Measurements from ENCODE around the gene KIF26A.
"Not testable (repeated sequence)": the region's sequence is repeated elsewhere in the genome, so short reads cannot be mapped to it uniquely, and the experiment has no call there.

KIF26A gene

DNA sequence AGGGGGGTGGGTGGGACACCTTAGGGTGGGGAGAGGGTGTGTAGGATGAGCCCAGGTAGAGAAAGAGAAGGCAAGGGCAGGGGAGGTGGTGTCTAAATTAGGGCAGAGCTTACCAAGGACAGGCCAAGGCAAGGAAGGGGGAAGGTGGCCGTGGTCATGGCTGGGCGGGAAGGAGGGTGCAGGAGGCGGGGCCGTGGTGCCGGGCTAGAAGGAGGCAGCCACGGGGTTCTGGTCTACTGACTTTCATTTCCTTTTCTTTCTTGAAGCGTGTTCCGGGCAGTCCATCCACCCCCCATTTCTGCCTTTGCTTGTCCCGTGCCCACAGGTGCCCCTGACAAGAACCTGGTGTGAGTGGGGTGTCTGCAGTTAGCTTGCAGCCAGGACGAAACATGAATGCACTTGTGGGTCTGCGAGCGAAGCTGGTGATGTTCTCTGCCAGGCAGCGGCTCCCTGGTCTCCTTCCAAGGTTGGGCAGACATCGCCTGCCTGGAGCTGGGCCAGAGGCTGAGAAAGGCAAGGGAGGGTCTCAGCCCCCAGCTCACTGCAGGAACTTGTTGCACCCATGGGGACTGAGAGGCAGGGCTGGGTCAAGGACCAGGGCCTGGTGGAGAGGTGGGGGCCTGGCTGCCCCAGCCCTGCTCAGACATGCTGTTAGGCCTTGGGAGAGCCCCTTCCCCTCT lies 58.2 kb downstream of the KIF26A start:
- no peak for DNase-seq

DNA sequence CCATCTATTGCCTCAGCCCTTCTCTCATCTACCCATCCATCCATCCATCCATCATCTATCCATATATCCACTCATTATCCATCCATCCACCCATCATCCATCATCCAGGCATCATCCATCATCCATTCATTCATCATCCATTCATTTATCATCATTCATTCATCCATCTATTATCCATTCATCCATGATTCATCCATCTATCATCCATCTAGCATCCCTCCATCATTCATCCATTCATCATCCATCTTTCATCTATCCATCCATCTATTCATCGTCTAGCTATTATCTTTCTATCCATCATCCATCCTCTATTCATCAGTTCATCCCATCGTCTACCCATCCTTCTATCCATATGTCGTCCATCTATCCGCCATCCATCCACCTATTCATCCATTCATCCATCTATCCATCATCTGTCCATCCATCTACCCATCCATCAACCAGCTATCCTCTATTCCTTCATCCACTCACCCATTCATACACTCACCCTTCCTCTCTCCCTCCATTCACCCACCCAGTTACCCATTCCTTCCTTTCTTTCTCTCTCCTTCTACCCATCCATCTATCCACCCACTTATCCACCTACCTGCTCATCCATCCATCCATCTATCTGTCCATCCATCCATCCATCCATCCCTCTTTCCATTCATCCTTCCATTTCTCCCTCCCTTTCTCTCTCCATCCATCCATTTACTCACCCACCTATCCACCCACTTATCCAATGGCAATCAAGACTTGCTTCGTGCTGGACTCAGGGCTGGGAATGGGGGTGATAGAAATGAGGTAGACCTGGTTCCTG lies 59.3 kb downstream of the KIF26A start:
- DNase-seq, result no peak

DNA sequence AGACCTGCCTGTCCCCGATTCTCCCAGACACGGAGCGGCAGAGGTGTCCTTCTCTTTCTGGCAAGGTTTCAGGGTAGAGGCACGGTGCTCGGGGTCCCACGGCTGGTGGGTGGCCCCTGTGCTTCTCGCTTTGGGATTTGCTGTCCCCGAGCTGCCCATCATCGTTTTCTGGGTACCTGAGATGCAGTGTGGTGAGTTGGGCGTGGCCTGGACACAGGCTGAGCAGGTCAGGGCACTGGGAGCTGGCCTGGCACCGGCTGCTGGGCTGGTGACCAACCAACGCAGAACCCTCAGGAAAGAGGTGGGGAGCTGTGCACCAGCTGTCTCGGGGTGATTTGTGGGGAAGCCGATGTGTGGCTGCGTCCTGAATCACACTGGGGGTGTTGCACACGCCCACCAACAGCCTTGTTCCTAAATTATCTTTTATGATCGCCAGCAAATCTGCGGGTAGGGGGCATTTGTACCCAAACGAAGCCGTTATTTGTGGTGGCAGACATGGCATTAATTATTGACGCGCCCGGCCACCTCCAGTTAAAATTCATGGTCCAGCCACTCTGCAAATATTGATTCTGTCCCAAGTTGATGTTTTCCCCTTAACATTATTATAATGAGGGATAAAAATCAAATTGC lies 61.0 kb downstream of the KIF26A start:
- DNase-seq, result no peak

DNA sequence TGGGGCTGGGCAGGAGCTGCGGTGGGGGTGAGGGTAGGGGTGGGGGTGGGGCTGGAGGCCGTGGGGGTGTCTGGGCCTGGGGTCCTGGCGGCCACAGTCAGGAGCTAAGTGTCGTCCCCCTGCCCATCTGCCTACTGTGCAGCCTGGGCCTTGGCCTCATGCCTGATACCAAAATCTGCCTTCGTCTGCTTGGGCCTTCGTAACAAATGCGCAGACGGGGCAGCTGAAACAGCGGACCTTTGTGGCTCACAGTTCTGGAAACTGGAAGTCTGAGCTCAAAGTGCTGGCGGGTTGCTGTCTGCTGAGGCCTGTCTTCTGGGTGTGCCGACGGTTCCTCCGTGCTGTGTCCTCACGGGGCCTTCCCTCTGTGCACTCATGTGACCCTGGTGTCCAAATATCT lies 61.7 kb downstream of the KIF26A start:
- no peak for DNase-seq

DNA sequence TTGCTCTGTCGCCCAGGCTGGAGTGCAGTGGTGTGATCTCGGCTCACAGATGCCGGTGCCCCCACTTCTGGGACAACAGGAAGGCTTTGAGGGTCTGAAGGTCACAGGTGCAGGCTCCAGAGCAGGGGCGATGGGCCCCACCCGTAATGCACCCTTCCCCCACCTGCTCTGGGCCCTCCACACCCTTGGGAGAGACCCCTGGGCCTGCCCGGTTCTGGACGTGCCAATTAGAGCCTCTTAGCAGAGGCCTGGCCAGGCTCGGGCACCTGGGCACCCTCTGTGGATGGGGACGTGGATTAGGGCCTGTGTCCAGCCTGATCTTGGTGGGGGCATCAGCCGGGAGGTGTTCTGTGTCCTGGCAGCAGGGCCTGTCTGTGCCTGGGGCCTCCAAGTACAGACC lies 62.2 kb downstream of the KIF26A start:
- no peak for DNase-seq

DNA sequence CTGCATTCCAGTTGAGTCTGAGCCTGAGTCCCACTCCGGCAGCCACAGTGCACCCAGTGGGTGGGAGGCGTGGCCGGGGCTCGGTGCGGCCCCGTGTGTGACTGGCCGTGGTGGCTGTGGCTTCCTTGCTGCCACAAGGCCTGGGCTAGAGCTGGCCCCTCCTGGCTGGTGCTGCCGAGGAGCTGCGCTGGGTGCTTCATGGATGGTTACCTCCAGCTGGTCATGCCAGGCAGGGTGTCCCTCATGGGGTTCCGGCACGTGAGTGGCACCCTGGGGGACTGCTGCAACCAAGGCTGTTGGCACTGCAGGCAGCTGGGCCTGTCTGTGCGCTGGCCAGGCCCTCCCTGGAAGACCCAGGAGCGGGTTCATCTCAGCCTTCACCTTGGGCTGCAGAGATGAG lies 62.7 kb downstream of the KIF26A start:
- DNase-seq, result no peak

DNA sequence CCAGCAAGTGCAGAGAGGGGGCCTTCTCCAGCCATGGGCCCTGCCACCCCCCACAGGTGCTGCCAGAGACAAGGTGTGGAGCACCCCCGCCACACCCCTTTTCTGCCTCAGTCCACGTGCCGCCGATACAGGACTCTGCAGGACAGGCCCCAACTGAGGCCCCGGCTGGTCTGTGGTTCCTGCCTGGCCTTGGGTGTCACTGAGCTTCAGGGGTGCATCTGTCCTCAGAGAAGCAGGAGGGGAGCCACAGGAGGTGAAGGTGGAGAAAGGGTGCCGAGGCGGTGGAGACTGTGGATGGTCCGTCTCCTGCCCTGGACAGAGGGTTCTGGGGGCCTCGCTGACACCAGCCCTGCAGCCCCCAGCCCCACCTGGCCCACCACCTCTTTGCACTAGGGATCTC lies 63.1 kb downstream of the KIF26A start:
- no peak for DNase-seq

DNA sequence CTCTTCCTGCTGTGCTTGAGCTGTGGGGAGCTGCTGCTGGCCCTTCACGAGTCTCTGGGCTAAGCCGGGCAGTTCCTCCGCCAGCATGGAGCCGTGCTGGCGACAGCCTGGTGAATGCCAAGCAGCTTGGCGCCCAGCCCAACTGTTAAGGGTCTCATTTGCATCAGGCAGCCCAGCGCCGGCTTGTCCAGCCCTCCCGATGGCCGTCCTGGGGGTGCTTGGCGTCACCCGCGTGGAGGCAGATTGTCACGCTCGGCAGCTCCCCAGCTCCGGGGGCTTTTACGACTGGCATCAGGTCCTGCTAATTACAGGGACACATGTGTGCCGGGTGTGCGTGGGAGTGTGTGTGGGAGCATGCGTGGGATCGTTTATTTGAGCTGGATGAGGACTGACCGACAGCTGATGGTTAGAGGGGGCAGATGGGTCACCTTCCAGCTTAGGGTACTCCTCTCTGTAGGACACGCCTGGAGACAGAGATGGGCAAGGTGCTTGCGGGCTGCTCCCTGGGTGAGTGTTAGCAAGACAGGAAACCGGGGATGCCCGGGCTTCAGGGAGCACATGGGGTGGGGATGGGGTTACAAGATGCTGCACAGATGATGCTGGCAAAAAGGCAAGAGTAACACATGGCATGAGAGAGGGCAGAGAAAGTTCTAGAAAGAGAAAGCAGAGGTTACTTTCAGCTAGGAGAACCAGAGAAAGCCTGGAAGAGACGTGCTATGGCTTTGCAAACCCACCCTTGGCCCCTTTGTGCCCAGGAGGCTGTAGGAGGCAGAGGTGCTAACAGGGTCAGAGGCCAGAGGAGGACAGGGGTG lies 64.1 kb downstream of the KIF26A start:
- no peak for DNase-seq

DNA sequence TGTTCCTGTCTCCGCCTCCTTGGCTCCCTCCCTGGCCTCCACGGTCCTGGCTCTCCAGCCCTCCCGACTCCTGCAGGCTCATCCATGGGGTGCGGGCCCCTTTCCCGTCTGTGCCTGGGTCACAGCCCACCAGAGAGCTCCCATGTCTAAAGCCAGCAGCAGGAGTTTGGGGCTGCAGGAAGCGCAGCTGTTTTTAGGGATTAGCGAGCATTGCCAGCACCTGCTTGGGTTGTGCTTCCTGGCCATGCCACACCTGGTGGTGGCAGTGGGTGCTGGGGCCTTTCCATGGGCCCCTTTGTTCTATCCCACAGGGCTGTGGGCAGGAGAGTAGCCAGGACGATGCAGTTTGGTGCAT lies 64.7 kb downstream of the KIF26A start:
- DNase-seq, result no peak

DNA sequence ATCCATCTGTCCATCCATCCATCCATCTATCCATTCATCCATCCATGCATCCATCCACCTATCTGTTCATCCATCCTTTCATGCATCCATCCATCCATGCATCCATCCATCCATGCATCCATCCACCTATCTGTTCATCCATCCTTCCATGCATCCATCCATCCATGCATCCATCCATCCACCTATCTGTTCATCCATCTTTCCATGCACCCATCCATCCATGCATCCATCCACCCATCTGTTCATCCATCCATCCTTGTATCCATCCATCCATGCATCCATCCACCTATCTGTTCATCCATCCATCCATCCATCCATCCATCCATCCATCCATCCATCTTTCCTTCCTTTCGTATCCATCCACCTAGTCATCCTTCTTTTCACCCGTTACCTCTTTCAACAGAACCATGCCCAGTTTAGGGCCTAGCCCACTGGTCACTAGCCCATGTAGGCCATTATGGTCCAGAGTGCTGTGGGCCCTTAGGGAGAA lies 66.3 kb downstream of the KIF26A start:
- no peak for DNase-seq

DNA sequence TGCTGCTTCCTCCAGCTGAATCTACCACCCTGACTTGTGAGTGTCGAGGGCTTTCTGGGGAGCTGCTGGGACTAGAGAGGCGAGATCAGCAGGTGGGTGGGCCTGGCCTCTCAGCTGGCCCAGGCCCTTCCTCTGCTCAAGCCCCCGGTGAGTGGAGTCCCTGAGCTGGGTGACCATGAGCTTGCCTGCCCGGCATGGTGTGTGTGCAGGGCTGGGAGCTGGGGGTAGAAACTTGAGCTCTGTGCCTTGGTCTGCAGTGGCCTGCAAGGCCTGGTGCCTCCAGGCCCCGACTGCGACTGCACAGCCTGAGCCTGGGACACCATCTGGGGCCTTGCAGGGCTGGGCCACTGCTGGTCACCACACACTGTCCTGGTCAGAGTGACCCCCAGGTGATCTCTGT lies 67.4 kb downstream of the KIF26A start:
- DNase-seq, result no peak

DNA sequence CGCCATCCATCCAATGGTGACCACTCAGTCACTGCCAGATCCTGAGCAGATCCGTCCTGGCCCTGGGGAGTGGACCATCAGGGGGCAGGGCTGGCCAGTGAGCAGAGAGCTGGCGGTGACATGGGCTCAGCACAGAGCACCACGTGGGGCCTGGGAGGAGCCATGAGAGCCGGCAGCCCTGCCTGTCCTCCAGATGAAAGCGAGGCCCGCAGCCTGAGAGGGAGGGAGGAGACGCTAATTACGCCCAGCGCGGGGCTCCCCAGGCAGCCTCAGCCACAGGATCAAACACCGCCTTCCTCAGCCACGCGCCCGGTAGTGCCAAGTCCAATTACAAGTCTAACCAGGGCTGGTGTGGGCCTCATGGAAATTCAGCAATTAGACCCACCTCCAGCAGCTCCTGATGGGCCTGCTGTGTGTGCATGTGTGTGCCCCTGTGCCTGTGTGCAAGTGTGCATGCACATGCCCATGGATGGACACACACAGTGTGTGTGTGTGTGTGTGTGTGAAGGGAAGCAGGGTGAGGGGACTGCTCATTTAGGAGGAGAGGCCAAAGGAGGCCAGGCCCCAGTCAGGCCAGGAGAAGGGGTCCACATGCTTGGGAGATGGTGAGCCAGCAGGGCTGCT lies 68.0 kb downstream of the KIF26A start:
- DNase-seq, result no peak

DNA sequence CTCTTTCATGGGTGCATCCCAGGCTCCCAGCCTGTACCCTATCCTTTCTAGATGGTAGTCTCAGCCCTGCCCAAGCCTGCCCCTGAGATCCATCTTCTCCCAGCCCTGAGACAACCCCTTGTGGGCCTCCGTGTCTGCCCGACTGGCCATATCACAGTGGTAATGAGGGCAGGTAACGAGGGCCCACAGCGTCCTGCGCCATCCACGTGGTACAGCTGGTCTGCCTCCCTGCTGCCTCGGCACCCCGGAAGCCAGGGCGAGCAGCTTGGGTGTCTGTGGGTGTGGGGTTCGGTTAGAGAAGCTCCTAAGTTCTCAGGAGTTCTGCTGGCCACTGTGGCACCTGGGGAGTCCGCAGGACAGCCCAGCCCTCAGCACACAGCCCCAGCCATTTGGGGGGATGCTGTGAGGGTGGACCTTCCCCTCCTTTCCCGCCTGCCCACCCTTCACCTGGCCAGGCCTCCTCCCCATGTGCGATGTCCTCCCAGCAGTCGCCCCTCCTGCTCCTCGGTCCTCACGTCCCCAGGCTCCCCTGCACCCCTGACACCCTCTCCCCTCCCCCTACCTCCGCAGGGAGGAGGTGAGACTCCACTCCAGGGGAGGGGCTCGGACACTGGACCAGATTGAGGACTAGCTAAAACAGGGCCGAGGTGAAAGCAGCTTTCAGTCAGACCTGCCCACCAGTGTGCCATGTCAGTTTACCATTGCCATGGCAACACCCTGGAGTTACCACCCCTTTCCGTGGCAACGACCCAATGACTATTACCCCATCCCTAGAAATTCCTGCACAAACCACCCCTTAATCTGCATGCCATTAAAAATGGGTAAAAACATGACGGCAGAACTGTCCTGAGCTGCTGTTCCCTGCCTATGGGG lies 69.0 kb downstream of the KIF26A start:
- DNase-seq, result no peak

DNA sequence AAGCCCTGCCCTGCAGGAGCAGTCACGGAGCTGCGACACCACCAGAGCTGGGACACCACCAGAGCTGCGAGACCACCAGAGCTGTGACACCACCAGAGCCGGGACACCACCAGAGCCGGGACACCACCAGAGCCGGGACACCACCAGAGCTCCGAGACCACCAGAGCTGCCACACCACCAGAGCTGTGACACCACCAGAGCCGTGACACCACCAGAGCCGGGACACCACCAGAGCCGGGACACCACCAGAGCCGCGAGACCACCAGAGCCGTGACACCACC lies 69.6 kb downstream of the KIF26A start:
- DNase-seq, result not testable (repeated sequence)

DNA sequence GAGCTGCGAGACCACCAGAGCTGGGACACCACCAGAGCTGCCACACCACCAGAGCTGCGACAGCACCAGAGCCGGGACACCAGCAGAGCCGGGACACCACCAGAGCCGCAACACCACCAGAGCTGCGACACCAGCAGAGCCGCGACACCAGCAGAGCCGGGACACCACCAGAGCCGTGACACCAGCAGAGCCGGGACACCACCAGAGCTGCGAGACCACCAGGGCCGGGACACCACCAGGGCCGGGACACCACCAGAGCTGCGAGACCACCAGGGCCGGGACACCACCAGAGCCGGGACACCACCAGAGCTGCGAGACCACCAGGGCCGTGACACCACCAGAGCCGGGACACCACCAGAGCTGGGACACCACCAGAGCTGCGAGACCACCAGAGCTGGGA lies 69.9 kb downstream of the KIF26A start:
- not testable (repeated sequence) for DNase-seq

DNA sequence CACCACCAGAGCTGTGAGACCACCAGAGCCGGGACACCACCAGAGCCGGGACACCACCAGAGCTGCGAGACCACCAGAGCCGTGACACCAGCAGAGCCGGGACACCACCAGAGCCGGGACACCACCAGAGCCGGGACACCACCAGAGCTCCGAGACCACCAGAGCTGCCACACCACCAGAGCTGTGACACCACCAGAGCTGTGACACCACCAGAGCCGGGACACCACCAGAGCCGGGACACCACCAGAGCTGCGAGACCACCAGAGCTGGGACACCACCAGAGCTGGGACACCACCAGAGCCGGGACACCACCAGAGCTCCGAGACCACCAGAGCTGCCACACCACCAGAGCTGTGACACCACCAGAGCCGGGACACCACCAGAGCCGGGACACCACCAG lies 70.7 kb downstream of the KIF26A start:
- DNase-seq, result not testable (repeated sequence)

DNA sequence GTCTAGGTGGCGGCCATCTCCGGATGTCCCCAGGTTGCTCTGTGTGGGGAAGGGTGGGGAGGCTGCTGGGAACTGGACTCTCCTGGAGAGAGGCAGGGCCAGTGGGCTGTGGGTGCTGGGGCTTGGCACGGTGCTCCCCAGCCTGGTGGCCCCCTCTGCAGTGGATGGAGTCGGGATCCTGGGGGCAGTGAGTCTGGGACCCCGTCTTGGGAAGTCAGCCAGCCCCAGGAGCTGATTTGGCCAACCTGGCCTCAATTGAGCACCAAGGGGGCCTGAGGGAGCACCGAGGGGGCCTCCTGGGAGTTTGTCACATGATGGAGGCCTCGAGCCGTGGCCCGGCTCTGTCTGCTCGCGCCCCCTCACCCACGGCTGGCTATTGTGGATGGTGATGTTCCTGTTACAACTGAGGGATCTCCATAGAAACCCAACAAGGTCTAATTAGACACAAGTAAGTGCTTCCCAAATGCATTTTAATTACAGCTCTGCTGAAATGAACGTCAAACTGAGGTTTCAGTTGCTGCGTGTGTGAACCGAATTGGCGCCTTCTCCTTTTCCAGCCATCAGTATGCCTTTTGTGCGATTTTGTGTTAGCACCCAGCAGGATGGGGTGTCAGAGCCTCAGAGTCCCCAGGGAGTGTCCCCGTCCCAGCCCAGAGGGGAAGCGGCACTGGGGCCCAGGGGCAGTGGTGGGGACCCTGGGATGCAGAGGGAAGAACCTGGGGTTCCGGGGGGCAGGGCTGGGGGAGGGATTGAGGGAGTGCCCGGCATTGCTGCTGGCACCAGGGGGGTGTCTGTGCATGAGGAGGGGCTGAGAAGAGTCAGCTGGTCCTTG lies 71.8 kb downstream of the KIF26A start:
- no peak for DNase-seq

DNA sequence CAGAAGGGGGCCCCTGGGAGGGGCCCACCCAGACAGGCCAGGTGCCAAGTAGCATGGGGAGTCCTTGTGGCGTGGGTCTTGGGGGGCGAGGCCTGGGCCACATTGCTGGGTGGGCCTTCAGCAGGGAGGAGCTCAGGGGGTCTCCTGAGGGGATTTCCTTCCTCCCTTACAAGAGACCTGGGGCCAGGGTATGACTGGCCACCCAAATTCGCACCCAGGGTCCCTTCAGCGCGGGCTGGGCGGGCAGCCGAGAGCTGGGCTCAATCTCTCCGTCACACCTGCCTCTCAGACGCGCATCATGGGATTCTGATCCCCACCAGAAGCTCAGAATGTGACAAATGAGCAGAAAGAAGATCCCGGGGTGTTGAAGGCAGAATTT lies 72.4 kb downstream of the KIF26A start:
- no peak for DNase-seq

DNA sequence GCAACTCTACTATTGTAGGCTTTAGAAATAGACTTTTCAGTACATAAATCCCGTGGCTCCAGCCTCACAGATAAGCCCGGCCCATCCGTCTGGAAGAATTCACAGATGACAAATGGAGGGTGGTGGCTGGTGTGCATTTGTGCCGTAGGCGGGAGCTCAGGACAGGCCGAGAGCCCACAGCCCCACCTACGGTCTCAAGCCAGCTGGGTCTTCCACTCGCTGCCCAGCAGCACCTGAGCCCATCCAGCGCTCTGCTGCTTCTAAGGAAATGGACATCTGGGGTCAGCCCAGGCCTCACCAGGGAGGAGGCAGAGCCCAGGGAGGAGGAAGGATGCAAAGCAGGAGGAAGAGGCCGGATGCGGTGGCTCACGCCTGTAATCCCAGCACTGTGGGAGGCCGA lies 72.8 kb downstream of the KIF26A start:
- DNase-seq, result no peak

DNA sequence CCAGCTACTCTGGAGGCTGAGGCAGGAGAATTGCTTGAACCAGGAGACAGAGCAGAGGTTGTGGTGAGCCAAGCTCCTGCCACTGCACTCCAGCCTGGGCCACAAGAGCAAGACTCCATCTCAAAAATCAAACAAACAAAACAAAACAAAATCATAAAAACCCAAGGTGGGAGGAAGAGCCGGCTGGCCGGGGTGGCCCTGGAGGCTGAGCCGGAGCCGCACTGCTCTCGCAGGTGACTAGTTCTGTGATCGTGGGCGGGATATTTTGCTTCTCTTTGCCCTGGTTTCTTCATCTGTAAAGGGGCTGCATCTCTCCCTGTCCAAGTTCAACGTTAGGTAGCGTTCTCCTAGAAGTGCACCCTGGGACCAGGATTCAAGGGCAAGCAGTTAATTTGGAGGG lies 73.4 kb downstream of the KIF26A start:
- no peak for DNase-seq

All from stimulated activated CD4-positive, alpha-beta T cell treated with anti-CD3 and anti-CD28 coated beads, Interleukin-4, amount 100 ng/mL, for 24 hours (primary cell).